NK-92 (cell line): Measurements from ENCODE around the gene TTC28.
"Not testable (repeated sequence)": the region's sequence is repeated elsewhere in the genome, so short reads cannot be mapped to it uniquely, and the experiment has no call there.

Experiments
- DNase-seq: peaks from one replicate; lab custom pipeline; 2025; ENCODE audit not compliant: unreplicated experiment; lab: John Stamatoyannopoulos, UW

TTC28 gene

DNA sequence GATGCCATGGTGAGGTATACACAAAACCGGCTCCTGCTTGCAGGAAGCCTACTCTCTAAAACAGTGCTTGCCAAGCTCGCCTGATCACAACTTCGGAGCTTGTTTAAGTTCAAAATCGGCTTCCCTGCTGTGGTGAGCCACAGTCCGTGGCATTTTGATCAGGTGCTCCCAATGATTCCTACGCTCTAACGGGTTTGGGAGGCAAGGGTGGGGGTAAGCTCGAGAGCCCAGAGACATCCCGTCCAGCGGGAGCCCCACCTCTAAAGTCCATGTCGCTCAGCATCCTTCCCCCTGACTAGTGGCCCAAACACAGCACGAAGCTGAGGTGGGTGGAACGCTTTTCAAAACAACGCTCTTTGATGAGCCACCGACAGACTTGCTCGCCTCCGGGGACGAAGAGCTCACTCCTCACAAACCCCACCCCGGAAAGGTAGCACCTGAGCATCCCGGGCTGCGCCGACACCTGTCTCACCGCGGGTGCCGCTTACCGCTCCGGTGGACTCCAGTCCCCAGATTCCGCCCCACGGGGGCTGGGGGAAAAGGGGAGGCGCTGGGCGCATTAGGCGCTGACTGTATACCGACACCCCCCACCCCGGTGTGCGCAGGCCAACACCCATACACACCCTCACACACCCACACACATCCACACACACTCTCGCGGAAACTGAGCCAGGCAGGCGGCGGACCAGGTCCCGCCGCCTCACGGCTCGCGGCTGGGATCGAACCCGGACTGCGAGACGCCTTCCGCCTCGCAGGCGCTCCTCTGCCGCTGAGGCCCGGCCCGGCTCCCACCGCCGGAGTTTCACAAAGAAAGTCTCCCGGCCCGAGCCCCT is 646 bp downstream of the TTC28 start:
- DNase-seq, result not testable (repeated sequence)

DNA sequence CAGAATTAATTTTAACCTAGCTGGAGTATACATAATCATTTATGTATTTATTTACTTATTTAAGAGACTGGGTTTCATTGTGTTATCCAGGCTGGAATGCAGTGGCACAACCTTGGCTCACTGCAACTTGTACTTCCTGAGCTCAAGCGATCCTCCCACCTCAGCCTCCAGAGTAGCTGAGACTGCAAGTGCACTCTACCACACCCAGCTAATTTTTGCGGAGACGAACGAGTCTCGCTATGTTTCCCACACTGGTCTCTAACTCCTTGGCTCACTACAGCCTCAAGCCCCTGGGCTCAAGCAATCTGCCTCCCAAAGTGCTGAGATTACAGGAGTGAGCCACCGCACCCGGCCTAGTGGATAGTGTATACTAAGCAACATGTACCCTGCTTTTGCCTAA is 1.5 kb downstream of the TTC28 start:
- DNase-seq, result not testable (repeated sequence)

DNA sequence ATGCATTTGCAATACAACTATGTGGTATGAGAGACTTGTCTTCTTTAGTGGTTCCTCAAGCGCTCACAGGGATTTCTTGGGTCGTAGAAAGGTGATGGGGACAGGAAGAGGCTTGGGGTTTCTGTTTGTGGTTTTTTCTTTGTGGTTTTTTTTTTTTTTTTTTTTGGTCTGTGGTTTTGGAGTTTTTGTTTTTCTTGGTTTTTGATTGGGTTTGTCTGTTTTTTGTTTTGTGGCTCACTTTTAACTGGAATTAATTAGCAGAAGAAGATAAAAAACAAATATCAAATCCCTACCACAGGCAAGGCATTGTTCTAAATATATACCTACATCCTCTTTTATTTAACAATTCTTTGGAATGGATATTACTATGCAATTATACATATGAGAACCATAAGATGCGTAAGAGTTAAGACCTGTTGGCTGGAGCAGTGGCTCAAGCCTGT is 5.5 kb downstream of the TTC28 start:
- DNase-seq, result no peak

DNA sequence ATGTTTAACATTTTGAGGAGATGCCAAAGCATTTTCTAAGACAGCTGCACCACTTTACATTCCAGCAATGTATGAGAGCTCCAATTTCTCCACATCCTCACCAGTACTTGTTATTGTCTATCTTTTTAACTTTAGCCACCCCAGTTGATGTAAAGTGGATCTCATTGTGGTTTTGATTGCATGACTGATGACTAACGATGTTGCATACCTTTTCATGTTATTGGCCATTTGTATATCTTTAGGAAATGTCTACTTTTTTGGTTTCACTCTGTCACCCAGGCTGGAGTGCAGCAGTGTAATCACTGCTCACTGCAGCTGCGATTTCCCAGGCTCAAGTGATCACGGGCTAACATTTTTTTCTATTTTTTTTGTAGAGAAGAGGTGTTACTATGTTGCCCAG is 8.9 kb downstream of the TTC28 start:
- DNase-seq, result no peak

DNA sequence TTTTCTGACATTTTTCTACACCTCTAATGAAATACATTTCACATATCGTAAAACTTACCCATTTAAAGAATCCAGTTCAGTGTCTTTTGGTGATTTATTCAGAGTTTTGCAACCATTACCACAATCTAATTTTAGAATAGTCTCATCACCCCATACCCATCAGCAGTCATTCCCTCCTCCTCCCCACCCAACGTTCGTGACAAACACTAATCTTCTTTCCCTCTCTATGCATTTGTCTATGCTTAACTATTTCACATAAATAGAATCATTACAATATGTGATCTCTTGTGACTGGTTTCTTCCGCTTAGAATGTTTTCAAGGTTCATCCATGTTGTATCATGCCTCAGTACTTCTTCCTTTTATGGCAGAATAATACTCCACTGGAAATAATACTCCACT is 9.5 kb downstream of the TTC28 start:
- DNase-seq, result no peak

DNA sequence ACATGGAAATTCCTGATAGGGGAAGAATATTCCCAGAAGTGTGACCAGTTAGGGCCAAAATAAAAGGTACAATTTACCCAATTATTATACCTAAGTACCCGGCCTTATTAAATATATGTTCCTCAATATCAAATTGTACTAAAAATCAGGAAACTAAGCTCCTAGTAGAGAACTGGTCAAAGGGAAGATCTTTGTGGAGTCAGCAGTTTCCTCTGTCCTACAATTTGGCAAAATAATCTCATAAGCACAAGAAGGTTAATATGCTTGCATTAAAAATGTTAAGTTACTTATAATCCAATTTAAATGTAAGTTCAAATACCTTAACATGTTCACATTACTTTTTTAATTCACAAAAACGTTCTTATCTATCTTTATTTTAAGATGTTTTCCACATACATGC is 10.3 kb downstream of the TTC28 start:
- DNase-seq, result no peak

DNA sequence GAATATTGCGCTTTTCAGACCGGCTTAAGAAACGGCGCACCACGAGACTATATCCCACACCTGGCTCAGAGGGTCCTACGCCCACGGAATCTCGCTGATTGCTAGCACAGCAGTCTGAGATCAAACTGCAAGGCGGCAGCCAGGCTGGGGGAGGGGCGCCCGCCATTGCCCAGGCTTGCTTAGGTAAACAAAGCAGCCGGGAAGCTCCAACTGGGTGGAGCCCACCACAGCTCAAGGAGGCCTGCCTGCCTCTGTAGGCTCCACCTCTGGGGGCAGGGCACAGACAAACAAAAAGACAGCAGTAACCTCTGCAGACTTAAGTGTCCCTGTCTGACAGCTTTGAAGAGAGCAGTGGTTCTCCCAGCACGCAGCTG is 16.1 kb downstream of the TTC28 start:
- DNase-seq, result not testable (repeated sequence)

DNA sequence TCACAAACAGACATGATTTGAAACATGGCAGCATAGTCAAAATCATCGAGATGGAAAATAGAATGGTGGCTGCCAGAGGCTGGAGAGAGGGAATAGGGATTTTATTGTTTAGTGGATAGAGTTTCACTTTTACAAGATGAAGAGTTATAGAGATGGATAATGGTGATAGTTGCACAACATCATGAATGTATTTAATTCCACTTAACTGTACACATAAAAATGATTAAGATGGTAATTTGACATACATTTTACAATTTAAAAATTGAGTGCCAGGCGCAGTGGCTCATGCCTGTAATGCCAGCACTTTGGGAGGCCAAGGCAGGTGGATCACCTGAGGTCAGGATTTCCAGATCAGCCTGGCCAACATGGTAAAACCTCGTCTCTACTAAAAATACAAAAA is 21.2 kb downstream of the TTC28 start:
- no peak for DNase-seq

DNA sequence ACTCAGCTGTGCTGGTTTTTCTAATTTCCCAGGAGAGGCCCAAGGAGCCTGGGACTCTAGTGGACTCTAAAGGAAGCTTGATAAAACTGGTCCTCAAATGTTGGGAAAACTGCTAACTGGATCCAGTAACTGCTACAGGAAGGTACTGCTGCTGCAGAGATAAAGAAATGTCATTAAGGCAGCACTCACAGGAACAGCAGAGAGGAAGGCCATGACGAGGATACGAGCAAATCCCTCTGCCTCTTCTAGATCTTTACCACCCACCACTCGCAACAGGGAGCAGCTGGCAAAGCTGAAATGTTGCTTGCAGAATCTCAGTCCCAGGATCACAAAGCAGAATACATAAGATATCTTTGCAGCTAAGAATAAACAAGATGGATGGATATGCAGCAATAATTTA is 23.5 kb downstream of the TTC28 start:
- DNase-seq, result no peak

DNA sequence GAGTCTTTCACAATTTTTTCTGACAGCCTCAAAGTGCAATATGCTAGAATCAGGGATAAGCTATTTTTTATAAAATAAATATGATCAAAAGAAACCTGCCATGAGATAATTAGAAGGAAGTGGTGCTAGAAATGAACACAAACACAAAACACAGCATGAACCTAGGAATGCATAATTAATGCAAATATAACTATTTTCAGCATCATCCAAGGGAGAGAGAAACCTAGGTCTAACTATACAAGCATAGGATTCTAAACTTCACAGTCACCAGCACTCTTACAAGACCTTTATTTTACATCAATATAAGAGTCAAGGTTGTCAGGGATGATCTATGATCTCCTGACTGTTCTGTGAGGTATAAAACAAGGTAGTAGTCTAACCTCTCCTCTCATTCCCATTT is 29.2 kb downstream of the TTC28 start:
- DNase-seq, result no peak

DNA sequence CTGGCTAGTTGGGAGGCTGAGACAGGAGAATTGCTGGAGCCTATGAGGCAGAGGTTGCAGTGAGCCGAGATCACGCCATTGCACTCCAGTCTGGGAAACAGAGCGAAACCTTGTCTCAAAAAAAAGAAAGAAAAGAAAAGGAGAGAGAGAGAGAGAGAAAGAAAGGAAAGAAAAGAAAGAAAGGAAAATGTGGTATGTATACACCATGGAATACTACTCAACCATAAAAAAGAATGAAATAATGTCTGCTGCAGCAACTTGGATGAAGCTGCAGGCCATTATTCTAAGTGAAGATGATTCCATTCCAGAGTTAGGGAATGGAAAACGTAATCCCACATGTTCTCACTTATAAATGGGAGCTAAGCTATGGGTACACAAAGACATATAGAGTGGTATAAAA is 30.8 kb downstream of the TTC28 start:
- DNase-seq, result no peak

DNA sequence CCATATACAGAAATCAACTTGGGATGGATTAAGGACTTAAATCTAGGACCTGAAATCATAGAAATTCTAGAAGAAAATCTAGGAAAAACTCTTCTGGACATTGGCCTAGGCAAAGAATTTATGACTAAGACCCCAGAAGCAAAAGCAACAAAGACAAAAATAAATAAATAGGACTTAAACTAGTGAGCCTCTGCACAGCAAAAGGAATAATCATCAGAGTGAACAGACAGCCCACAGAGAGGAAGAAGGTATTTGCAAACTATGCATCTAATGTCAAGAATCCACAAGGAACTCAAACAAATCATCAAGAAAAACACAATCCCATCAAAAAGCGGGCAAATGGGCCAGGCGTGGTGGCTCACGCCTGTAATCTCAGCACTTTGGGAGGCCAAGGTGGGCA is 32.4 kb downstream of the TTC28 start:
- no peak for DNase-seq

DNA sequence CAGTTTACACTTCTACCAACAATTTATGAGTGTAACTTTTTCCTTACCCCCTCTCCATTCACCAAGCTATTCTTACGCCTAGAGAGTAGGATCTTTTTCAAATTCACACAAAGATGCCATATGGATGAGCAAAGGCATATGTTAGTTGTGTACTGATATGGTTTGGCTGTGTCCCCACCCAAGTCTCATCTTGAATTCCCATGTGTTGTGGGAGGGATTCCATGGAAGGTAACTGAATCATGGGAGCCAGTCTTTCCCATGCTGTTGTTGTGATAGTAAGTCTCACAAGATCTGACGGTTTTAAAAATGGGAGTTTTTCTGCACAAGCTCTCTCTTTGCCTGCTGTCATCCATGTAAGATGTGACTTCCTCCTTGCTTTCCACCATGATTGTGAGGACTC is 40.3 kb downstream of the TTC28 start:
- DNase-seq, result no peak

DNA sequence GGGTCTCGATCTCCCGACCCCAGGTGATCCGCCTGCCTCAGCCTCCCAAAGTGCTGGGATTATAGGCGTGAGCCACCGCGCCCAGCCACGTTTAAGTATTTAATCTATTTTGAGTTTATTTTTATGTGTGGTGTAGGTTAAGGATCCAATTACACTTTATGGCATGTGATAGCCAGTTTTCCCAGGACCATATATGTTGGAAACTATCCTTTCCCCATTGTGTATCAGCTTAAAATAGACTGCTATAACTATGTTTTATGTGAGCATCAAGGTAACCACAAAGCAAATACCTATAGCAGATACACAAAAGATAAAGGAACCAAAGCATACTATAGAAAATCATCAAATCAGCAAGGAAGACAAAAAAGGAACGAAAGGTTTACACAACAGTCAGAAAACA is 42.4 kb downstream of the TTC28 start:
- no peak for DNase-seq

DNA sequence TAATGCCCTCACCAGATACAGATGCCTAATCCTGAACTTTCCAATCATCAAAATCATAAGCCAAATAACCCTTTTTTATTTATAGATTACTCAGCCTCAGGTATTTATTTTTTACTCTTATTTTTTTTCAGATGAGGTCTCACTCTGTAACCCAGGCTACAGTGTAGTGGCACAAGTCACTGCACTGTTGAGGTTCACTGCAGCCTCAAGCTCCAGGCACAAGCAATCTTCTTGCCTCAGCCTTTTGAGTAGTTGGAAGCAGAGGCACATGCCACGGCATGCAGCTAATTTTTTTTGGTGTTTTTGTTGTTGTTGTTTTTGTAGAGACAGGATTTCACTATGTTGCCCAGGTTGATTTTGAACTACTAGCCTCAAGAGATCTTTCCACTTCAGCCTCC is 49.5 kb downstream of the TTC28 start:
- no peak for DNase-seq

DNA sequence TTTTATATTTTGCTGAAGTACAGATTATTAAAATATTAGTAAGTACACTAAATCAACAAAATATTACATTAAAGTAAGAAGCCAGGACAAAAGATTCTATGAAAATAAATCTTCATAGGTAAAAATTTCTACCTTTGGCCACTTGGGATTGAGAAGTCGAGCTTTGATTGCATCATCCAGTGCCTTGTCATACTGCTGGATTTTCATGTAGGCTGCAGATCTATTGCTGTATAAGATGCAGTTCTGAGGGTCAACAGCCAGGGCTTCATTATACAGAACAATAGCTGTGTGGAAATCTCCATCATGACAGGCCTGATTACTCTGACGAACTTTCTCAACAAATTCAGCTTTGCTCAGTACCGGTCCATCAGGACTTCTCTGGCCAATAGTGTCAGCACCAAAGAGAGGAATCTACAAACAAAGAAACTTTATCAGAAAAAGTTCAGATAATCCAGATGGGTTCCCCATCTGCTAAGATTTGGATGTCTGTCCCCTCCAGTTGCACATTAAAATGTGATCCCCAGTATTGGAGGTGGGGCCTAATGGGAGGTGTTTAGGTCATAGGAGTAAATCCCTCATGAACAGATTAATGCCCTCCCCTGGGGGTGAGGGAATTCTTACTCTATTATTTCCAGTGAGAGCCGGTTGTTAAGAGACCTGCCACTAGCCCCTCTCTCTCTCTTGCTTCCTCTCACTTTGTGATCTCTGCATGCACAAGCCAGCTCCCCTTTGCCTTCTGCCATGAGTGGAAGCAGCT is 50.0 kb downstream of the TTC28 start:
- no peak for DNase-seq

DNA sequence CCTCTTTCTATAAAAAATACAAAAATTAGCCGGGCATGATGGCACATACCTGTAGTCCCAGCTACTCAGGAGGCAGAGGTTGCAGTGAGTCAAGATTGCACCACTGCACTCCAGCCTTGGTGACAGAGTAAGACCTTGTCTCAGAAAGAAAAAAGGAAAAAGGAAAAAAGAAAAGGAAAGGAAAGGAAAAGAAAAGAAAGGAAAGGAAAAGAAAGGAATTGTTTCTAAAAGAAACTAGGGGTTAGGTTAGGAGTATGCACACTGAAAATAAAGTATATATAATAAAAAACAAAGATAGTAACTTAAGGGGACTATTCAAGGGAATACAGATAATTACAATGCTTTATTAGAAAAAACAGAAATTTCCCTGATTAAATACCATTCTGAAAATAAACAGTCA is 50.9 kb downstream of the TTC28 start:
- no peak for DNase-seq

DNA sequence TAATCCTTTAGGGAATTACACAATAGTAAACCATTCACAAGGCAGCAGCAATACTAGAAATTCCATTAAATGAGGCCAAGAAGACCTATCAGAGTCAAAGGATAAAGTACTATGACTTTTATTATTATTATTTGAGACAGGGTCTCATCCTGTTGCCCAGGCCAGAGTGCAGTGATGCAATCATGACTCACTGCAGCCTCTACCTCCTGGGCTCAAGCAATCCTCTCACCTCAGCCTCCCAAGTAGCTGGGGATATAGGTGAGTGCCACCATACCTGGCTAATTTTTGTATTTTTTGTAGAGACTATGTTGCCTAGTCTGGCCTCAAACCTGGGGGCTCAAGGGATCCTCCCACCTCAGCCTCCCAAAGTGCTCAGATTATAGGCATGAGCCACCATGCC is 51.8 kb downstream of the TTC28 start:
- no peak for DNase-seq

DNA sequence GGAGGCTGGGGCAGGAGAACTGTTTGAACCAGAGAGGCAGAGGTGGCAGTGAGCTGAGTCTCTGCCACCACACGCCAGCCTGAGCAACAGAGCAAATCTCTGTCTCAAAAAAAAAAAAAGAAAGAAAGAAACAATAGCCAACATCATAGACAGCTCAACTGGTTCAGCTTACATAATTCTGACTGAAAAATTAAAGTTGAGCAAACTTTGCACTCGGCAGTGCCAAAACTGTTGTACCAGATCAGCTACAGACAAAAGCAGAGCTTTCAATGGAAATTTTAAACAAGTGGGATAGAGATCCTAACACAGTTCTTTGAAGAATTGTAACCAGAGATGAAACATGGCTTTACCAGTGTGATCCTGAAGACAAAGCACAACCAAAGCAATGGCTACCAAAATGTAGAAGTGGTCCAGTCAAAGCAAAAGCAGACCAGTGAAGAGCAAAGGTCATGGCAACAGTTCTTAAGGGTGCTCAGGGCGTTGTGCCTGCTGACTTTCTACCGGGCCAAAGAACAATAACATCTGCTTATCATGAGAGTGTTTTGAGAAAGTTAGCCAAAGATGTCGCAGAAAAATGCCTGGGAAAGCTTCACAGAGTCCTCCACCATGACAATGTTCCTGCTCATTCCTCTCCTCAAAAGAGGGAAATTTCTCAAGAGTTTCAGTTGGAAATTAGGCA is 59.3 kb downstream of the TTC28 start:
- DNase-seq, result no peak

DNA sequence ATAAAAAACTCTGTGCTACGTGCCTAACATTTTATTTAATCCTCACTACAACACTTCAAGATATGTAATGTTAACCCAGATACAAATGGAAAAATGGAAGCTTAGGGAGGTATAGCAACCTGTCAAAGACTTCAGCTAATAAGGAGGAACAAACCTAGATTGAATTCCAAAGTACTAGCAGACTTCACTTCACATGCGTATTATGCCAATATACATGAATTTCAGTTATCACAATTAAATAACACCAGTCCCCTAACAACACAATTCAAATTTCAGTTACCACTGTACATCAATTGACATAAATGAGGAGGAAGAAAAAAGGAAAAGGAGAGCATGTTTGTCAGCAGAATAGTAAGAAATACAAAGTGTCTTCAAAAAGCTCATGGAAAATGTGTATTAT is 60.4 kb downstream of the TTC28 start:
- DNase-seq, result no peak

DNA sequence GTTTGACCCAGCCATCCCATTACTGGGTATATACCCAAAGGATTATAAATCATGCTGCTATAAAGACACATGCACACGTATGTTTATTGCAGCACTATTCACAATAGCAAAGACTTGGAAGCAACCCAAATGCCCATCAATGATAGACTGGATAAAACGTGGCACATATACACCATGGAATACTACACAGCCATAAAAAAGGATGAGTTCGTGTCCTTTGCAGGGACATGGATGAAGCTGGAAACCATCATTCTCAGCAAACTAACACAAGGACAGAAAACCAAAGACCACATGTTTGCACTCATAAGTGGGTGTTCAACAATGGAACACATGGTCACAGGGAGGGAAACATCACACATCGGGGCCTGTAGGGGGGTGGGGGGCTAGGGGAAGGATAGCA is 64.2 kb downstream of the TTC28 start:
- not testable (repeated sequence) for DNase-seq

DNA sequence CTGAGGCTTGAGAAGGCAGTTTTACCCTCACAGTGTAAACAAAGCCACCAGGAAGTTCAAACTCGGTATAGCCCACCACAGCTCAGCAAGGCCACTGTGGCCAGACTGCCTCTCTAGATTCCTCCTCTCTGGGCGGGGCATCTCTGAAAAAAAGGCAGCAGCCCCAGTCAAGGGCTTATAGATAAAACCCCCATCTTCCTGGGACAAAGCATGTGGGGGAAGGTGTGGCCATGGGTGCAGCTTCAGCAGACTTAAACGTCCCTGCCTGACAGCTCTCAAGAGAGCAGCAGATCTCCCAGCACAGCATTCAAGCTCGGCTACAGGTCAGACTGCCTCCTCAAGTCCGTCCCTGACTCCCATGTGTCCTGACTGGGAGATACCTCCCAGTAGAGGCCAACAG is 69.7 kb downstream of the TTC28 start:
- DNase-seq, result no peak
